ENCODE results near the gene ARL6IP6.

GRCh38 chr2:152716805-152717227, 1.6 kb upstream of the ARL6IP6 start:
- TF ChIP-seq EP300 (IDR thresholded peaks at IDR 0.05; ENCODE audit: borderline replicate concordance in 1 of 2, low read depth in 1 of 2, low read length in 1 of 2) = no peak
- TF ChIP-seq, protein P1, sequence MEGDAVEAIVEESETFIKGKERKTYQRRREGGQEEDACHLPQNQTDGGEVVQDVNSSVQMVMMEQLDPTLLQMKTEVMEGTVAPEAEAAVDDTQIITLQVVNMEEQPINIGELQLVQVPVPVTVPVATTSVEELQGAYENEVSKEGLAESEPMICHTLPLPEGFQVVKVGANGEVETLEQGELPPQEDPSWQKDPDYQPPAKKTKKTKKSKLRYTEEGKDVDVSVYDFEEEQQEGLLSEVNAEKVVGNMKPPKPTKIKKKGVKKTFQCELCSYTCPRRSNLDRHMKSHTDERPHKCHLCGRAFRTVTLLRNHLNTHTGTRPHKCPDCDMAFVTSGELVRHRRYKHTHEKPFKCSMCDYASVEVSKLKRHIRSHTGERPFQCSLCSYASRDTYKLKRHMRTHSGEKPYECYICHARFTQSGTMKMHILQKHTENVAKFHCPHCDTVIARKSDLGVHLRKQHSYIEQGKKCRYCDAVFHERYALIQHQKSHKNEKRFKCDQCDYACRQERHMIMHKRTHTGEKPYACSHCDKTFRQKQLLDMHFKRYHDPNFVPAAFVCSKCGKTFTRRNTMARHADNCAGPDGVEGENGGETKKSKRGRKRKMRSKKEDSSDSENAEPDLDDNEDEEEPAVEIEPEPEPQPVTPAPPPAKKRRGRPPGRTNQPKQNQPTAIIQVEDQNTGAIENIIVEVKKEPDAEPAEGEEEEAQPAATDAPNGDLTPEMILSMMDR (IDR thresholded peaks at IDR 0.05) = no peak
- no peak for TF ChIP-seq EZH2phosphoT487 (IDR thresholded peaks at IDR 0.05; ENCODE audit: borderline replicate concordance, low read depth)
- TF ChIP-seq RFX5 (IDR thresholded peaks at IDR 0.05; ENCODE audit: low read length) = no peak
- TF ChIP-seq PBX3 (IDR thresholded peaks at IDR 0.05) = no peak
- TF ChIP-seq, protein P2, sequence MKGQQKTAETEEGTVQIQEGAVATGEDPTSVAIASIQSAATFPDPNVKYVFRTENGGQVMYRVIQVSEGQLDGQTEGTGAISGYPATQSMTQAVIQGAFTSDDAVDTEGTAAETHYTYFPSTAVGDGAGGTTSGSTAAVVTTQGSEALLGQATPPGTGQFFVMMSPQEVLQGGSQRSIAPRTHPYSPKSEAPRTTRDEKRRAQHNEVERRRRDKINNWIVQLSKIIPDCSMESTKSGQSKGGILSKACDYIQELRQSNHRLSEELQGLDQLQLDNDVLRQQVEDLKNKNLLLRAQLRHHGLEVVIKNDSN (IDR thresholded peaks at IDR 0.05; ENCODE audit: borderline replicate concordance, low read depth) = no peak
- TF ChIP-seq, protein P3, sequence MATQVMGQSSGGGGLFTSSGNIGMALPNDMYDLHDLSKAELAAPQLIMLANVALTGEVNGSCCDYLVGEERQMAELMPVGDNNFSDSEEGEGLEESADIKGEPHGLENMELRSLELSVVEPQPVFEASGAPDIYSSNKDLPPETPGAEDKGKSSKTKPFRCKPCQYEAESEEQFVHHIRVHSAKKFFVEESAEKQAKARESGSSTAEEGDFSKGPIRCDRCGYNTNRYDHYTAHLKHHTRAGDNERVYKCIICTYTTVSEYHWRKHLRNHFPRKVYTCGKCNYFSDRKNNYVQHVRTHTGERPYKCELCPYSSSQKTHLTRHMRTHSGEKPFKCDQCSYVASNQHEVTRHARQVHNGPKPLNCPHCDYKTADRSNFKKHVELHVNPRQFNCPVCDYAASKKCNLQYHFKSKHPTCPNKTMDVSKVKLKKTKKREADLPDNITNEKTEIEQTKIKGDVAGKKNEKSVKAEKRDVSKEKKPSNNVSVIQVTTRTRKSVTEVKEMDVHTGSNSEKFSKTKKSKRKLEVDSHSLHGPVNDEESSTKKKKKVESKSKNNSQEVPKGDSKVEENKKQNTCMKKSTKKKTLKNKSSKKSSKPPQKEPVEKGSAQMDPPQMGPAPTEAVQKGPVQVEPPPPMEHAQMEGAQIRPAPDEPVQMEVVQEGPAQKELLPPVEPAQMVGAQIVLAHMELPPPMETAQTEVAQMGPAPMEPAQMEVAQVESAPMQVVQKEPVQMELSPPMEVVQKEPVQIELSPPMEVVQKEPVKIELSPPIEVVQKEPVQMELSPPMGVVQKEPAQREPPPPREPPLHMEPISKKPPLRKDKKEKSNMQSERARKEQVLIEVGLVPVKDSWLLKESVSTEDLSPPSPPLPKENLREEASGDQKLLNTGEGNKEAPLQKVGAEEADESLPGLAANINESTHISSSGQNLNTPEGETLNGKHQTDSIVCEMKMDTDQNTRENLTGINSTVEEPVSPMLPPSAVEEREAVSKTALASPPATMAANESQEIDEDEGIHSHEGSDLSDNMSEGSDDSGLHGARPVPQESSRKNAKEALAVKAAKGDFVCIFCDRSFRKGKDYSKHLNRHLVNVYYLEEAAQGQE (IDR thresholded peaks at IDR 0.05; ENCODE audit: low read depth, low read length) = no peak
